ENCODE data around the gene ADAMTS14.

Gene ADAMTS14

GRCh38 chr10:70803775-70804420 lies 131.6 kb downstream of the ADAMTS14 start:
- no peak for FAIRE-seq
- DNase-seq (ENCODE audit: insufficient read length, low spot score), result no peak
- no peak for TF ChIP-seq CTCF (IDR thresholded peaks at IDR 0.05; ENCODE audit: insufficient read depth, missing control alignments)

DNA sequence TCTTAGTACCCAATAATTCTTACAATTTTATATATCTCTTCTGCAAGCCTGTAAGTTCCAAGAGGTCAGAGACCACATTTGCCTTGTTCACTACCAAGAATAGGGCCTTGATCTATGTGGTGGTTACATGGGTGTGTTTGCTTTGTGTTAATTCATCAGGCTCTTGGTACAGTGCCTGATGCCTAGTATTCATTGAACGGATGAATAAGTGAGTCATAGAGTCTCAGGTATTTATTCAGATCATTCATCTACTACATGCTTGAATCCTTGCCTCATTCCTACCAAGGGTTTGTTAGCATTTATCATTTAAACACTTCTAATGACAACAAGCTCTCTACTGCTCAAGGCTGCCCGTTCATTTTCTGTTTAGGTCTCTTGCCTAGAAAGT lies 132.1 kb downstream of the ADAMTS14 start:
- FAIRE-seq (no peak), DNase-seq (ENCODE audit: insufficient read length, low spot score) (no peak)

DNA sequence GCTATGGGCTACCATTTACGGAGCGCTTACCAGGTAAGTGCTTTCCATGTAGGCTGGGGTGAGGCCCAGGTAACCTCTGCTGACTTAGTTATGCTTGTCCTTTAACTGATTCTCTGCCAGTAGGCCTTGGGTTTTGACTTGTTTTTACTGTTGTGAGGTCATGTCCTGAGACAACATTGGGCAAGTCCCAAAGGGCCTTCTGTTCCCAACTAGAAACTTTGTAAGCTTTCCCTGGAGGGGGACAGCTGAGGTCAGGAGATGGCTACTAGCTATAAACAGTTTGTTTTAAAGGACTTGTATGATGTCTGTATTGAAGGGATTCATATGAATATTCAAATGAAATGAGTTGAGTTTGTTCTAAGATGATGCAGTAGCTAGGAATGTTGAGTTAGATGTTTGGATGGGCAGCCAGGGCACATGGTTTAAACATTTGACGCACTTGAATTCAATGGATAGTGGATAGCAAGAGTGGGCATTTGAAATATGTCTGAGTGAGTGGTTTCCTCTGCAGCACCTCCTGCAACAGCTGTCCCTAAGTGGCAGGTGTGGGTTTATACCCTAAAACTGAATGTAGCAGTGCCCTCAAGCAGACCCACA lies 133.4 kb downstream of the ADAMTS14 start:
- DNase-seq (ENCODE audit: insufficient read length, low spot score) (no peak), FAIRE-seq (no peak)
- TF ChIP-seq CTCF (IDR thresholded peaks at IDR 0.05; ENCODE audit: insufficient read depth, missing control alignments), result no peak

More for the DNA sequence above, 132.1 kb downstream of the ADAMTS14 start:
- no peak for TF ChIP-seq CTCF (IDR thresholded peaks at IDR 0.05; ENCODE audit: insufficient read depth, missing control alignments)

DNA sequence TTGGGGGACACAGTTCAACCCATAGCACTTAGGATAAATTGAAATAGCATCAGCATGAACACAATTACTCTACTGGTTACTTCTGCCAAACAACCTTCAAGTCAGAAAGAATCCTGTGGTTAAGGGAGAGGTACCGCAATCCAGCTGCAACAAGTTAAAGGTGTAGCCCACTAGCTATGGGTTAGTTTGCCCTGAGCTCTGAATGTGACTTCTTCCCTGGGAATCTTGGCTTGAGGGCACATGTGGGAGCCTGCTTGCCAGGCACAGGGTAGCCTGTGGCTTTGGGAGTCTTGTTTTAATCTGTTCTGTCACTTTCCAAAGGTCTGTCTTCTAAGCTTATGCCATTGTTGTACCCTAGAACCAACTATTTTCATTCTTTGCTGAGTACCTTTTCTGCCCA lies 134.5 kb downstream of the ADAMTS14 start:
- TF ChIP-seq CTCF (IDR thresholded peaks at IDR 0.05; ENCODE audit: insufficient read depth, missing control alignments), result no peak
- DNase-seq (ENCODE audit: insufficient read length, low spot score), result no peak
- FAIRE-seq, result no peak

DNA sequence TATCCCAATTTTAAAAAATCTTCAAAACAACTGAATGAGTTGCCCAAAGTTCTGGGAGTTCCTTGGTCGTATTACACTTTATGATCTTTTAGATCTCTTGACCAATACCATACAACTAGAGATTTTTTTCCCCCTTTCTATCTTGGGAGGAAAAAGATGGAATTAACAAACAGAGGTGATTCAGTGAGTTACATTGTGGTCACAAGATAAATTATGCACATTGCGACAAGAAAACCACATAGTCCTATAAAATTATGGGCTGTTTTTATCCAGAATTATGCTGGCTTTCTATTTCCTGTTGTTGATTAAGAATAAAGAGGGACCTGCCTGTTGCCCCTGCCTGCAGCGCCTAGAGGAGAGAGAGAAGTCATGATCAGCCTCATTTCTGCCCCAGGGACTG lies 135.2 kb downstream of the ADAMTS14 start:
- no peak for TF ChIP-seq CTCF (IDR thresholded peaks at IDR 0.05; ENCODE audit: insufficient read depth, missing control alignments)
- DNase-seq (ENCODE audit: insufficient read length, low spot score), result no peak
- no peak for FAIRE-seq

GRCh38 chr10:70809011-70809611 lies 136.8 kb downstream of the ADAMTS14 start:
- no peak for FAIRE-seq
- no peak for TF ChIP-seq CTCF (IDR thresholded peaks at IDR 0.05; ENCODE audit: insufficient read depth, missing control alignments)

GRCh38 chr10:70809726-70810125 lies 137.4 kb downstream of the ADAMTS14 start:
- FAIRE-seq, result no peak
- no peak for DNase-seq (ENCODE audit: insufficient read length, low spot score)
- no peak for TF ChIP-seq CTCF (IDR thresholded peaks at IDR 0.05; ENCODE audit: insufficient read depth, missing control alignments)

More at GRCh38 chr10:70809011-70809611, 136.8 kb downstream of the ADAMTS14 start:
- no peak for DNase-seq (ENCODE audit: insufficient read length, low spot score)
